EH (cell line): ENCODE measurements around the gene RBM44.
"Not testable (repeated sequence)": the region's sequence is repeated elsewhere in the genome, so short reads cannot be mapped to it uniquely, and the experiment has no call there.

ENCODE experiments used
- DNase-seq: peaks from one replicate; pipeline ENCODE4 v3.0.0-alpha.2; 2015; ENCODE audit warnings: low read depth

Gene RBM44

GRCh38 chr2:237798236-237799059 is at the start of gene RBM44:
RBM44 (plus strand) TSS chr2:237798779; CDS start chr2:237813610, 14,831 bp downstream.
- no peak for DNase-seq

GRCh38 chr2:237749002-237749401 is 49.6 kb upstream of the RBM44 start:
- no peak for DNase-seq

GRCh38 chr2:237749961-237750360 is 48.6 kb upstream of the RBM44 start:
- DNase-seq, result no peak

- DNase-seq, result not testable (repeated sequence)
Observed at GRCh38 chr2:237750441-237750840, 48.1 kb upstream of the RBM44 start.

GRCh38 chr2:237752761-237753165 is 45.8 kb upstream of the RBM44 start:
- DNase-seq, result no peak

- peak; percentile 51 for DNase-seq
Observed at GRCh38 chr2:237754182-237754581, 44.4 kb upstream of the RBM44 start.

- DNase-seq, result no peak
Observed at GRCh38 chr2:237754626-237755248, 43.8 kb upstream of the RBM44 start.

- no peak for DNase-seq
Observed at GRCh38 chr2:237757616-237758015, 41.0 kb upstream of the RBM44 start.

GRCh38 chr2:237758185-237758584 is 40.4 kb upstream of the RBM44 start:
- no peak for DNase-seq

- no peak for DNase-seq
Observed at GRCh38 chr2:237759176-237759575, 39.4 kb upstream of the RBM44 start.

GRCh38 chr2:237760506-237761502 is 37.8 kb upstream of the RBM44 start:
- DNase-seq, result peak; percentile 7

- DNase-seq, result peak; percentile 38
Observed at GRCh38 chr2:237762291-237763182, 36.0 kb upstream of the RBM44 start.

GRCh38 chr2:237763812-237764211 is 34.8 kb upstream of the RBM44 start:
- DNase-seq, result no peak

GRCh38 chr2:237765122-237765521 is 33.5 kb upstream of the RBM44 start:
- DNase-seq, result not testable (repeated sequence)

GRCh38 chr2:237765875-237766274 is 32.7 kb upstream of the RBM44 start:
- peak; percentile 23 for DNase-seq

- DNase-seq, result peak; percentile 84
Observed at GRCh38 chr2:237766340-237766739, 32.2 kb upstream of the RBM44 start.

- no peak for DNase-seq
Observed at GRCh38 chr2:237772513-237772912, 26.1 kb upstream of the RBM44 start.

GRCh38 chr2:237773826-237774225 is 24.8 kb upstream of the RBM44 start:
- no peak for DNase-seq

- DNase-seq, result peak; percentile 62
Observed at GRCh38 chr2:237774811-237775553, 23.6 kb upstream of the RBM44 start.

- no peak for DNase-seq
Observed at GRCh38 chr2:237779521-237779920, 19.1 kb upstream of the RBM44 start.
